ENCODE measurements around the gene BLOC1S5. TPM values are rescaled to one million over a fixed set of nuclear protein-coding genes. Genes with fewer than 3 reads are reported as not detected.
A peak's percentile ranks its signal among the peaks of the same experiment; 100 is the strongest.

Gene BLOC1S5
- total RNA-seq, 1 experiment from 2014 or later, result 16.1 TPM

DNA sequence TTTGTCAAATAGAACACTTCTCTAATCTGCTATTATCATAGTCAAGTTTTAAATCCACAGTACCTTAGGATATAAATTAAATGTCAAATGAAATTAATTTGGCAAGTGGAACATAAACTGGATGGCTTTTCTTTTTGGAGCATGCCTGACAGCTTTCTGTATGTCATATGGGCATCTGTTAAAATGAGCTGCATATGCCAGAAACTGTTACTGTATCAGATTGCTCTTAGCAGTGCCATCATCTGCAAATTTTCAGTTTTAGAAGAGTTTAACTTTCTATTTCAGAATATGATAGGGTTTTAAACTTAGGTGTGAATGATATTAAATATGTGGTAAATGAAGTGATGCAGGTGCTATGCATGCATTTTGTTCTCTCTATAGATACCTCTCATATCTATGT lies 41.6 kb upstream of the BLOC1S5 start:
- TF ChIP-seq CTCF (conservative IDR thresholded peaks at IDR 0.05), result no peak
- no peak for TF ChIP-seq EZH2 (IDR thresholded peaks at IDR 0.05; ENCODE audit: low read depth)
- intact Hi-C loops (cut with micrococcal nuclease; ENCODE audit: unreplicated experiment), result no loop called here
- H3K27ac ChIP-seq, result no peak overlapping the region
- H4K20me1 ChIP-seq (ENCODE audit: insufficient read depth), result no peaks in the 10 kb centered on the region
- peaks cover 11% of the 10 kb centered on the region for H3K79me2 ChIP-seq (ENCODE audit: low read depth)
- no peak overlapping the region for H3K4me3 ChIP-seq
- BruUV-seq (replicated peaks), result no TSS peak
- no peaks in the 10 kb centered on the region for H3K36me3 ChIP-seq (ENCODE audit: low read depth)
- CTCF ChIA-PET, result no interaction called here
- H3K4me1 ChIP-seq (replicated peaks; ENCODE audit: insufficient read depth), result peaks cover 31% of the 10 kb centered on the region
- no peak overlapping the region for H2AFZ ChIP-seq
- no peaks in the 10 kb centered on the region for H3K27me3 ChIP-seq (ENCODE audit: insufficient read depth, low read depth)
- no peaks in the 10 kb centered on the region for H3K9me3 ChIP-seq (ENCODE audit: insufficient read depth, low read depth)
- H3F3A ChIP-seq (ENCODE audit: insufficient read depth, low read depth), result peaks cover 30% of the 10 kb centered on the region
- POLR2A ChIA-PET (ENCODE audit: unreplicated experiment), result no interaction called here
- DNase-seq, result no peak
- no peaks in the 10 kb centered on the region for H3K9me2 ChIP-seq (ENCODE audit: insufficient read depth)
- no peak overlapping the region for H3K4me2 ChIP-seq

DNA sequence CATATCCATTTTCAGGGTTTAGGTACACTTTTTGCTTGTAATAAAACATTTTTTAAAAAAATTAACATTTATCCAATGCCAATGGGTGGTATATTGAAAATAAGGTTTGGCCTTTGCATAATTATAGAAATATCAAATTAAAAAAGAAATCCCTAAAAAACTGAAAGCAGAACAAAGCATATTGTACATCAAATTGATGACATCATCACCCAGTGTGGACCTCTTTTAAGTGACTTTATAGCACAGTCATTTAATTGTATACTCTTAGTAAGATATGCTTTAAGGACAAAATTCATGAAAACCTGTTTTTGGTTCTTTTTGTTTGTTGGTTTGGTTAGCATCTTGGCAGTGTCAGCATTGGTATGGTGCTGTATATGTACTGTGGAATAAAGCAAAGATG lies 39.5 kb upstream of the BLOC1S5 start:
- peak overlapping the region; percentile 76; the same call in 1 of the 2 replicates for H3K27ac ChIP-seq

More for the DNA sequence above, 39.5 kb upstream of the BLOC1S5 start:
- Histone ChIP-seq H3K4me1 (replicated peaks; ENCODE audit: insufficient read depth) (peaks cover 36% of the 10 kb centered on the region), H3K9me3 (ENCODE audit: insufficient read depth, low read depth) (no peaks in the 10 kb centered on the region), H4K20me1 (ENCODE audit: insufficient read depth) (no peaks in the 10 kb centered on the region), H2AFZ (no peak overlapping the region), H3K4me3 (0 out of 2 replicates have a peak overlapping the region, but pooled peaks have one; percentile 83), H3K9me2 (ENCODE audit: insufficient read depth) (no peaks in the 10 kb centered on the region), H3K4me2 (peak overlapping the region; percentile 82), H3F3A (ENCODE audit: insufficient read depth, low read depth) (peaks cover 26% of the 10 kb centered on the region), H3K27me3 (ENCODE audit: insufficient read depth, low read depth) (no peaks in the 10 kb centered on the region), H3K36me3 (ENCODE audit: low read depth) (peaks cover 3% of the 10 kb centered on the region; the same call in 1 of the 2 replicates), H3K79me2 (ENCODE audit: low read depth) (peaks cover 31% of the 10 kb centered on the region)
- intact Hi-C loops (cut with micrococcal nuclease; ENCODE audit: unreplicated experiment), result loop anchor here (2.0 kb wide), 1 partner anchor 39 kb away; the partner anchor contains the start of gene BLOC1S5
- ChIA-PET POLR2A (ENCODE audit: unreplicated experiment) (interaction anchor here (0.5 kb wide), 1 partner anchor 11 kb away, joined by 17 read pairs; no protein-coding TSS in a partner anchor), CTCF (no interaction called here)
- BruUV-seq (replicated peaks), result no TSS peak
- TF ChIP-seq CTCF (conservative IDR thresholded peaks at IDR 0.05), result no peak
- no peak for TF ChIP-seq EZH2 (IDR thresholded peaks at IDR 0.05; ENCODE audit: low read depth)
- DNase-seq, result no peak

Data from PC-9 (cell line).